Fibroblast of lung (primary cell): ENCODE data around the gene GRK1.

Experiments
- EZH2 ChIP-seq: IDR thresholded peaks from 2 replicates; pipeline ENCODE4 v1.5.1; 2012; ENCODE audit warnings: low read length, control low read depth, mild to moderate bottlenecking; ENCODE audit errors: missing control alignments
- TF ChIP-seq, protein P1 (sequence below), 2 donors: IDR thresholded peaks in 1 of 2; conservative IDR thresholded peaks in 1 of 2; 1 replicate in 1 of 2; 2 replicates in 1 of 2; pipeline ENCODE4 v1.5.1; 2011 to 2012; ENCODE audit warnings: low read length in 2 of 2, control low read depth in 1 of 2, inconsistent platforms in 1 of 2, low read depth in 1 of 2, mild to moderate bottlenecking in 1 of 2

DNA sequence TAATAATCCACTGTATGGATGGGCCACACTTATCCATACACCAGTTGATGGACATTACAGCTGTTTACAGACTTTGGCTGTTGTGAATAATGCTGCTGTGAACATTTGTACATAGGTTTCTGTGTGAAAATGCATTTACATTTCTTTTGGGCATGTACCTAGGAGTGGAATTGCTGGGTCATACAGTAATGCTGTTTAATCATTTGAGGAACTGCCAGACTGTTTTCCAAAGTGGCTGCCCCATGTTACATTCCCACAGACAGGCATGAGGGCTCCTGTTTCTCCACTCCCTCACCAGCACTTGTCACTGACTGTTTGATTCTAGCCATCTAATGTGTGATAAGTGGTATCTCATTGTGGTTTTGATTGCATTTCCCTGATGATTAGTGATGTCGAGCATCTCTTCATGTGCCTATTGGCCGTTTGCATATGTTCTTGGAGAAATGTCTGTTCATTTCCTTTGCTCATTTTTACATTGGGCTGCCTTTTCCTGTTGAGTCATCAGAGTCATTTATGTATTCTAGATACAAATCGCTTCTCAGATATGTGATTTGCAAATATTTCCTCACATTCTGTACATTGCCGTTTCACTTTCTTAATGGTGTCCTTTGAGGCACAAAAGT lies 104.8 kb downstream of the GRK1 start:
- TF ChIP-seq, protein P1, sequence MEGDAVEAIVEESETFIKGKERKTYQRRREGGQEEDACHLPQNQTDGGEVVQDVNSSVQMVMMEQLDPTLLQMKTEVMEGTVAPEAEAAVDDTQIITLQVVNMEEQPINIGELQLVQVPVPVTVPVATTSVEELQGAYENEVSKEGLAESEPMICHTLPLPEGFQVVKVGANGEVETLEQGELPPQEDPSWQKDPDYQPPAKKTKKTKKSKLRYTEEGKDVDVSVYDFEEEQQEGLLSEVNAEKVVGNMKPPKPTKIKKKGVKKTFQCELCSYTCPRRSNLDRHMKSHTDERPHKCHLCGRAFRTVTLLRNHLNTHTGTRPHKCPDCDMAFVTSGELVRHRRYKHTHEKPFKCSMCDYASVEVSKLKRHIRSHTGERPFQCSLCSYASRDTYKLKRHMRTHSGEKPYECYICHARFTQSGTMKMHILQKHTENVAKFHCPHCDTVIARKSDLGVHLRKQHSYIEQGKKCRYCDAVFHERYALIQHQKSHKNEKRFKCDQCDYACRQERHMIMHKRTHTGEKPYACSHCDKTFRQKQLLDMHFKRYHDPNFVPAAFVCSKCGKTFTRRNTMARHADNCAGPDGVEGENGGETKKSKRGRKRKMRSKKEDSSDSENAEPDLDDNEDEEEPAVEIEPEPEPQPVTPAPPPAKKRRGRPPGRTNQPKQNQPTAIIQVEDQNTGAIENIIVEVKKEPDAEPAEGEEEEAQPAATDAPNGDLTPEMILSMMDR (conservative IDR thresholded peaks at IDR 0.05 in 1 of 2, IDR thresholded peaks at IDR 0.05 in 1 of 2; ENCODE audit: low read depth in 1 of 2, low read length in 2 of 2), result no peak
- no peak for TF ChIP-seq EZH2
